Body of pancreas (tissue), 4 donors: Measurements from ENCODE around the gene STX2. TPM values are rescaled to one million over a fixed set of nuclear protein-coding genes. Genes with fewer than 3 reads are reported as not detected.

ENCODE experiments used
- ATAC-seq: fragments of 150-250 bp; one replicate; pipeline ENCODE4 v1.9.1; 2016
- DNase-seq, 4 donors: peaks; one replicate each; pipeline ENCODE4 v3.0.0-alpha.2; 2019
- H3K27ac ChIP-seq, 4 donors: fragments of 200-600 bp; sonication (generic); 1 replicate in 3 of 4; 2 replicates in 1 of 4; pipeline versions ENCODE4 v1.5.1 to v1.6.1; 2016 to 2019; ENCODE audit warnings: mild to moderate bottlenecking in 1 of 4, mixed read lengths in 1 of 4, moderate library complexity in 1 of 4
- H3K27me3 ChIP-seq, 2 donors: fragments of 200-600 bp; sonication (generic); one replicate each; pipeline ENCODE4 v1.6.0; 2016; ENCODE audit warnings: mild to moderate bottlenecking in 1 of 2
- H3K36me3 ChIP-seq, 2 donors: fragments of 200-600 bp; sonication (generic); replicated peaks in 1 of 2; 2 replicates each; pipeline ENCODE4 v1.5.1; 2016; ENCODE audit warnings: low read depth in 2 of 2; ENCODE audit not compliant: insufficient read depth in 1 of 2
- H3K4me1 ChIP-seq: fragments of 200-600 bp; sonication (generic); one replicate; pipeline ENCODE4 v1.6.0; 2016
- H3K4me3 ChIP-seq, 2 donors: fragments of 200-600 bp; sonication (generic); 1 replicate in 1 of 2; 2 replicates in 1 of 2; pipeline ENCODE4 v1.5.1; 2016 to 2019
- H3K9me3 ChIP-seq, 3 donors: fragments of 200-600 bp; sonication (generic); 1 replicate in 2 of 3; 2 replicates in 1 of 3; pipeline ENCODE4 v1.5.1; 2016
- CTCF ChIP-seq, 7 experiments: fragments of 450-650 bp in 4 of 7; fragments of 200-600 bp in 3 of 7; sonication (generic) in 3 of 7; IDR thresholded peaks; one replicate each; pipeline ENCODE4 v1.5.1; 2016 to 2019; ENCODE audit warnings: antibody characterized with exemption in 7 of 7
- POLR2A ChIP-seq, 3 donors: fragments of 450-650 bp; IDR thresholded peaks; one replicate each; pipeline ENCODE4 v1.6.1; 2016; ENCODE audit warnings: antibody characterized with exemption in 3 of 3, mild to moderate bottlenecking in 2 of 3
- WGBS, 2 donors: methylation state at CpG; one replicate each; pipeline ENCODE4 v1.1.5; 2017; 5-methylcytosine and 5-hydroxymethylcytosine counted together
- intact Hi-C: fragments of 100-400 bp; cut with DNase I; formaldehyde crosslinking; loops from one replicate; pipeline ENCODE4 v1.15.1; 2023
- small RNA-seq: library from RNA; depleted of rRNA; stranded (forward); fragments of <200 nt; gene quantifications from one replicate; pipeline ENCODE3, GENCODE V24; 2016
- total RNA-seq, 2 donors: library from RNA; depleted of rRNA; stranded (reverse); fragments of >200 nt; gene quantifications; one replicate each; pipeline ENCODE4 v1.1.0, GENCODE V29; 2016

Gene STX2
- total RNA-seq, 2 donors from 2014 or later: 17.1 to 18.8 TPM

GRCh38 chr12:130743176-130743575 lies 95.9 kb downstream of the STX2 start:
- TF ChIP-seq CTCF (IDR thresholded peaks at IDR 0.05) (no peak), POLR2A (IDR thresholded peaks at IDR 0.05) (no peak)
- ATAC-seq (no peak), DNase-seq (no peak)
- 49 to 67% methylated on average over 2 of the region's 2 CpGs for WGBS, 2 donors
- no peaks in the 10 kb centered on the region for H3K27me3 ChIP-seq
- no peak overlapping the region for H3K27ac ChIP-seq
- peaks cover 6% of the 10 kb centered on the region for H3K4me1 ChIP-seq
- intact Hi-C loops: no loop called here
- no peaks in the 10 kb centered on the region for H3K9me3 ChIP-seq
- H3K4me3 ChIP-seq: no peak overlapping the region
- no peaks in the 10 kb centered on the region for H3K36me3 ChIP-seq

- H3K27me3 ChIP-seq: no peaks in the 10 kb centered on the region
- intact Hi-C loops: no loop called here
- no peak for TF ChIP-seq POLR2A (IDR thresholded peaks at IDR 0.05)
- TF ChIP-seq CTCF (IDR thresholded peaks at IDR 0.05): no peak
- no peaks in the 10 kb centered on the region for H3K36me3 ChIP-seq
- no peak overlapping the region for H3K27ac ChIP-seq
- no peaks in the 10 kb centered on the region for H3K9me3 ChIP-seq
- ATAC-seq (no peak), DNase-seq (no peak)
- WGBS, 2 donors: 45 to 49% methylated on average over 1 of the region's 1 CpG
- H3K4me3 ChIP-seq: no peak overlapping the region
- peaks cover 1% of the 10 kb centered on the region for H3K4me1 ChIP-seq
Measured at GRCh38 chr12:130742716-130743115, 96.3 kb downstream of the STX2 start.

GRCh38 chr12:130742112-130742511 lies 96.9 kb downstream of the STX2 start:
- WGBS, 2 donors: 57 to 67% methylated on average over 12 of the region's 12 CpGs
- no peak for DNase-seq
- Histone ChIP-seq H3K27me3 (no peaks in the 10 kb centered on the region), H3K9me3 (no peaks in the 10 kb centered on the region), H3K4me3 (no peak overlapping the region), H3K4me1 (no peaks in the 10 kb centered on the region), H3K36me3 (no peaks in the 10 kb centered on the region), H3K27ac (no peak overlapping the region)
- TF ChIP-seq CTCF (IDR thresholded peaks at IDR 0.05) (no peak), POLR2A (IDR thresholded peaks at IDR 0.05) (no peak)
- intact Hi-C loops: no loop called here
- ATAC-seq: no peak

Small RNAs within 50 kb of the gene (small RNA-seq; reads per million reads assigned to genes)
- gene RNU6-1077P: not detected

Other genes with a start within 250 kb of the STX2 start
- 10 to 100 TPM in 1 of 2 donors, 1 to 10 TPM in 1; 7.3 to 27.4 TPM for gene RIMBP2, start 123.0 kb downstream of the STX2 start, total RNA-seq
- gene RAN, start 32.8 kb upstream of the STX2 start, total RNA-seq: 100 to 1,000 TPM in 1 of 2 donors, 10 to 100 TPM in 1; 79.1 to 115 TPM
- gene ADGRD1, start 114.7 kb upstream of the STX2 start, total RNA-seq: 1 to 10 TPM; 4.4 to 4.9 TPM